CD1c-positive myeloid dendritic cell (primary cell): Measurements from ENCODE around the gene RAET1L.
"Not testable (repeated sequence)": the region's sequence is repeated elsewhere in the genome, so short reads cannot be mapped to it uniquely, and the experiment has no call there.

Source experiments
- DNase-seq: peaks from one replicate; pipeline ENCODE4 v3.0.0-alpha.2; 2016; ENCODE audit errors: extremely low spot score

The RAET1L gene

GRCh38 chr6:150044621-150045145 lies 19.4 kb upstream of the RAET1L start:
- DNase-seq: no peak

GRCh38 chr6:150043501-150044412 lies 18.4 kb upstream of the RAET1L start:
- DNase-seq: no peak

GRCh38 chr6:150043096-150043495 lies 17.8 kb upstream of the RAET1L start:
- no peak for DNase-seq

- DNase-seq: no peak
Measured at GRCh38 chr6:150038202-150039062, 13.1 kb upstream of the RAET1L start.

GRCh38 chr6:150037526-150038201 lies 12.3 kb upstream of the RAET1L start:
- DNase-seq: no peak

- no peak for DNase-seq
Measured at GRCh38 chr6:150036081-150036480, 10.7 kb upstream of the RAET1L start.

- DNase-seq: peak; percentile 28
Measured at GRCh38 chr6:150033207-150033771, 8.0 kb upstream of the RAET1L start.

- no peak for DNase-seq
Measured at GRCh38 chr6:150032598-150032997, 7.3 kb upstream of the RAET1L start.

GRCh38 chr6:150030611-150031010 lies 5.3 kb upstream of the RAET1L start:
- DNase-seq: no peak

- no peak for DNase-seq
Measured at GRCh38 chr6:150029749-150030148, 4.4 kb upstream of the RAET1L start.

GRCh38 chr6:150029276-150029675 lies 3.9 kb upstream of the RAET1L start:
- DNase-seq: no peak

GRCh38 chr6:150028799-150029198 lies 3.5 kb upstream of the RAET1L start:
- no peak for DNase-seq

GRCh38 chr6:150027806-150028565 lies 2.7 kb upstream of the RAET1L start:
- DNase-seq: no peak

GRCh38 chr6:150026976-150027805 lies 1.9 kb upstream of the RAET1L start:
- no peak for DNase-seq

GRCh38 chr6:150024646-150025155 lies 631 bp downstream of the RAET1L start:
- DNase-seq: no peak

- DNase-seq: not testable (repeated sequence)
Measured at GRCh38 chr6:150024021-150024420, 1.3 kb downstream of the RAET1L start.

- DNase-seq: not testable (repeated sequence)
Measured at GRCh38 chr6:150021870-150022269, 3.5 kb downstream of the RAET1L start.

GRCh38 chr6:150018846-150019580 lies 6.3 kb downstream of the RAET1L start:
- no peak for DNase-seq

- DNase-seq: not testable (repeated sequence)
Measured at GRCh38 chr6:150017186-150017521, 8.2 kb downstream of the RAET1L start.
